Breast epithelium (tissue), 3 donors: ENCODE data around the gene PRKG1.

Experiments
- POLR2A ChIP-seq: fragments of 450-650 bp; IDR thresholded peaks from one replicate; pipeline ENCODE4 v1.6.1; 2016; ENCODE audit warnings: antibody characterized with exemption, mild to moderate bottlenecking, moderate library complexity
- POLR2AphosphoS5 ChIP-seq, 3 donors: sonication (generic); formaldehyde crosslinking; IDR thresholded peaks; one replicate each; pipeline ENCODE4 v1.6.1; 2017; ENCODE audit warnings: antibody characterized with exemption in 3 of 3

- TF ChIP-seq POLR2A = no peak
- TF ChIP-seq POLR2AphosphoS5 (IDR thresholded peaks at IDR 0.05) = no peak
These were observed 760.3 kb downstream of the PRKG1 start for GRCh38 chr10:51834548-51834947.
